HG03060 (cell line): ENCODE data around the gene SF3A2.
"Not testable (repeated sequence)": the region's sequence is repeated elsewhere in the genome, so short reads cannot be mapped to it uniquely, and the experiment has no call there.

Source experiments
- ATAC-seq: cut with Tn5 transposase; IDR thresholded peaks from one replicate; pipeline ENCODE4 v1.9.1; 2021; ENCODE audit warnings: low read depth, moderate number of reproducible peaks; ENCODE audit not compliant: unreplicated experiment

Gene SF3A2

DNA sequence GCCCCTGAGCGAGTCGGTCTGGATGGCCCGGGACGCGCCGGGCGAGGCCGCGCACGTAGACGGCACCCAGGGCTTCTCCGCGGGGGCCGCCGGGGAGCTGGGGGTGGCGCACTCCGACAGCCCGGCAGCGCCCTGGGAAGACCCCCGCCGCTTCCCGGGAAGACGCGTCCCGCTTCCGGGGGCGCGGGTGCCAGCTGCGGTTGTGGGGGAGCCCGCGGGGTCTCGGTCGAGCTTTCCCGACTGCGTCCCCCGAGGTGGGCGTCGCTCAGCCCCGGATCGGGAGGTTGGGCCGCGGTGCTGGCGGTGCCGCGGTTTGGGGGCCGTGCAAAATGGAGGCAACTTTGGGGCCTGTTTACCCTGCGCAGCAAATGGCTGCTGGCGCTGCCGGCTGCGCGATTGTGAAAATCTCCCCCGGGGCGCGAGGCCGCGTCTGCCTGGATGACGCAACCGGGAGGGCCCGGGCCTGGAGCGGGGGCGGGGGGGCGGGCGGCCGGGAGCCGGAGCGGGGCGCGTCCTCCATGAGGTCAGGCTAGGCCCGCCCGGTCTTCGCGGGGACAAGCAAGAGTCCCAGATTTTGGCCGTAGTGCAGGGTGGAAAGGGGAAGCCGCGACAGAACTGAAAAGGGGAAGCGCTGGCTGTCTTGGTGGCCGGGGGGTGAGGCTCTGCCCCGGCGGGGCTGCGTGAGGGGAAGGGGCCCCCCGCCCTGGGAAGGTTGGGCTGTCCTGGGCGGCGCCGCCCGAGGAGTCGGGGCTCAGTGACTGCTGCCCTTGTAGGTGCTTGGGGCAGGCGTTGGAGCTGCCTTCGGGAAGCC, 34.0 kb downstream of the SF3A2 start:
- no peak for ATAC-seq

DNA sequence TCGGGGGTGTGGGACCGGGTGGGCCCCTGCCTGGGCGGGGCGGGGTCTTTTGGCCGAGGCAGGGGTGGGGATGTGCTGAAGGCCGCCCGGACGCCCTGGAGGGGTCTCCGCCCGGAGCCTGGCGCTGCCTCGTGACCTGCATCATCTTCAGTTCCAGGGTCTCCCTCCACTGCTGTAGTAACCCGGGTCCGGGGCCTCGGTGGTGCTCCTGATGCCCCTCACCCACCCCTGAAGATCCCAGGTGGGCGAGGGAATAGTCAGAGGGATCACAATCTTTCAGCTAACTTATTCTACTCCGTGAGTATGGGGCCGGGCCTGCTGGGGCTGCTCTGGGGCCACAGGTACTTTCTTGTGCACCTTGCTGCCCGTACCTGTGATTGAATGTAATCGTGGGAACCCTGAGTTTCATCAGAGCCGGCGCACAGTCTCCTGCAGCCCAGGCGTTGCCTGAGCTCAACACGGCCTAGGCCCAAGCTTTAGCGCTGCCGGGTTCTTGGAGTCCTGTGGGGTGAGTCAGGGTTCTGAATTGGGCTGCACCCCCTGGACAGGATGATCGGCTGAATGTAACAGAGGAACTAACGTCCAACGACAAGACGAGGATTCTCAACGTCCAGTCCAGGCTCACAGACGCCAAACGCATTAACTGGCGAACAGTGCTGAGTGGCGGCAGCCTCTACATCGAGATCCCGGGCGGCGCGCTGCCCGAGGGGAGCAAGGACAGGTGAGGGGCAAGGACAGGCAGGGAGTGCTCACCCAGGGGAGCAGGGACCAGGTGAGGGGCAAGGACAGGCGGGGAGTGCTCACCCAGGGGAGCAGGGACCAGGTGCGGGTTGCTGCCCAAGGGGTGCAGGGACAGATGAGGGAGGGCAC, 34.8 kb downstream of the SF3A2 start:
- ATAC-seq = no peak

DNA sequence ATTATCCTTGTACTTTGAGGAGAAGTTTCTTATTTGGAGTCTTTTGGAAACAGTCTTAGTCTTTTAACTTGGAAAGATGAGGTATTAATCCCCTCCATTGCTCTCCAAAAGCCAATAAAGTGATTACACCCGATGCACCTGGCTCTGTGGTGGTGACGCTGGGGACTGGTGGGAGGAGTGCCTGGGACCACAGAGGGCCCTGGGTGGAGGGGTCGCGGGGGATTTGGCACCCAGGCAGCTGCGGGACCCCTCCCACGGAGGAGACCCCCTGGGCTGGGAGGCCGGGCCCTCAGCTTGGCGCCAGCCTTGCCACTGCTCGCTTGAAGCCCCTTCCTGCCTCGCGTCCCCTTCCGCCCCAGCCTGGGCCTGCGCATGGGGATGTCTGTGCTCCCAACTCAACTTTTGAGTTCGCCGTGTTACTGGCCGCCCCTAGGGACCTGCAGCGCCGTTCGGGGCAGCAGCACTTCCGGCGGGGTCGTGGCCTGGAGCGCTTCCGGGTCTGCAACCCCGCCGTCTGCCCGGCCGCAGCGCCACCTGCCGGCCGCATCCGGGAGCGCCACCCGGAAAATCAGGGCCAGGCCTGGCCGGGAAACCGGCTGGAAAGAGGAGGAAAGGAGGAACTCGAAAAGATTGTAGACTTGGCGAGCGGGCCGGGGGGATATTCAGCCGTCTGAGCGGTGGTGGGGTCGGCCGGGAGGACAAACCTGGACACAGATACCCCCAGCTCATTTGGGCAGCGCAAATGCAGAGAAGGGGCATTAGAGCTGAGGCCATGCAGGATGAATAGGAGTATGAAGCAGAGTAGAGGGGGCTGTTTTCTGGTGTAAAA, 36.9 kb downstream of the SF3A2 start:
- no peak for ATAC-seq

DNA sequence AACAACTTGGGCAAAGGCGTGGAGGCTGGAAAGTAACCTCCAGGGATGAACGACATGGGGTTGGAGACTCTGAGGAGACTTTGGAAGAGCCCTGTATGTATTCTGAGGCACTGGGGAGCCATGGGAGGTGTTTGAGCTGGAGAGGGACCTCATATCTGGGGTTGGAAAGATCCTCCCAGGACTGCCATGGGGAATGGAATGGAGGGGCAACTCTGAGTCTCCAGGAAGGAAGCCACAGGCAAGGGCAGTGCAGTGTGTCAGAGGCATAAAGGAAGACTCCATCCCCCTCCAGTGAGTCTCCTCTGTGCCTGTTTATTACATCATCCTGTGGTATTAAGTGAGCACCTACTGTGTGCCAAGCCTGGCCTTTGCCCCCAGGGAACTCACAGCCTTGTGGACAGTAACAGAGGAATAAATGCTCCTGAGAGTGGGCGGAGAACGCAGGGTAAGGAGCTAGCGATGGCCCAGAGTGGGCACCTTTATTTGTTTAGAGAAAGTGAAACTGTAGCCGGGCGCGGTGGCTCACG, 37.6 kb downstream of the SF3A2 start:
- no peak for ATAC-seq

DNA sequence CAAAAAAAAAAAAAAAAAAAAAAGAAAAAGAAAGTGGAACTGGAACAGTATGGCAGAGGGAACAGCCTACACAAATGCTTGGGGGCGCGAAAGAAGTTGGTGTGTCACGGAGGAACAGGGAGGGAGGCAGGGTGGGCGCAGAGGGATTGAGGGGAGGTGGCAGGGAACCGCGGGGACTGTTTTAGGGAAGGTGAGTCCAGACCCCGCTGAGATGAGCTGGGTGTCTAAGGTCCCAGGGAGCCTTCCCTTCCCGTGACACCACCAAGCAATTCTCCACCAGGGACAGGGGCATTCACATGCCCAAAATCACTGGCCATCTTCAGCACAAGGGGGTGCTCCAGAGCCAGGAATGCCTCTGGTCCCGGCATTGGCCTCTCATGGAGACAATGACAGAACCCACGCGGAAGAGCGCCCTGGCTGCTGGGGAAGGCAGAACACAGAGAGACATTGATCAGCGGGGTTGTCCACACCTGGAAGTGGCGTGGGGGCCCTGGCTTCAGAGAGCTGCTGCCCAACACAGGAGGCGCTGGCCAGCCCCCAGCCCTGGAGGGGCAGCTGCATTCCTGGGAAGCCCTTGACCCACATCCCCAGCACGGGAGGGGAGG, 38.4 kb downstream of the SF3A2 start:
- ATAC-seq = no peak

DNA sequence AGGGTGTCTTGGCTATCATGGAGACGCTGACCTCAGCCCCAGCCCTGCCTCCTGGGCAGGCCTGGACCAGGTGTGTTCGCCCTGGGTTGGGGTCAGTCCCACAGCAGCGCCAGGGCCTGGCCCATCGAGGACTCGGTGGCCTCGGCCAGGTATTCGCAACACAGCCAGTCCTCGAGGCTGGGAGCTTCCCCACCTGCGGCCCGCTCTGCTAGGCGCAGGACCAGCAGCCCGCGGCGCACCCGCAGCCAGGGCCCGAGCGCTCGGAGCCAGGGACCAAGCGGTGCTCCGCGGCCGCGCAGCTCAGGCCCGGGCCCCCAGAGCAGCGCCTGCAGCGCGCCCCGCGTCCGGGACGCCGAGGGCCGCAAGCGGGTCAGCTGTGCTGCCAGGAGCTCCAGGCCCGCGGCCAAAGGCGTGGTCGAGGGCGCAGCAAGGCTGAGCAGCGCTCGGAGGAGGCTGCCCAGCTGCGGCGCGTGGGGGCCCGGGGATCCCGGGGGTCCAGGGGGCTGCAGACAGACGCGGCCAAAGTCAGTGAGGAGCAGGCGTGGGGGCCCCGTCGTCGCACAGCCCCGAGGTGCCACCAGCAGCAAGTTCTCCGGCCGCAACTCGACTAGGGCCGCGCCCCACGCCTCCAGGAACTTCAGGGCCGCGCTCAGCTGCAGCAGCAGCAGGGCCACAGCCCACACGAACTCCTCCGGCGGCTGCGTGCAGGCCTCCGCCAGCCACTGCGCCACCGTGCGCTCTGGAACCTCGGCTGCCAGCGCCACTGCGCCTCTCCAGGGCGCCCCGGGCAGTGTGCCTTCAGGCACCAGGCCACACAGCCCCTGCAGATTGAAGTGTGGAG, 39.2 kb downstream of the SF3A2 start:
- no peak for ATAC-seq

DNA sequence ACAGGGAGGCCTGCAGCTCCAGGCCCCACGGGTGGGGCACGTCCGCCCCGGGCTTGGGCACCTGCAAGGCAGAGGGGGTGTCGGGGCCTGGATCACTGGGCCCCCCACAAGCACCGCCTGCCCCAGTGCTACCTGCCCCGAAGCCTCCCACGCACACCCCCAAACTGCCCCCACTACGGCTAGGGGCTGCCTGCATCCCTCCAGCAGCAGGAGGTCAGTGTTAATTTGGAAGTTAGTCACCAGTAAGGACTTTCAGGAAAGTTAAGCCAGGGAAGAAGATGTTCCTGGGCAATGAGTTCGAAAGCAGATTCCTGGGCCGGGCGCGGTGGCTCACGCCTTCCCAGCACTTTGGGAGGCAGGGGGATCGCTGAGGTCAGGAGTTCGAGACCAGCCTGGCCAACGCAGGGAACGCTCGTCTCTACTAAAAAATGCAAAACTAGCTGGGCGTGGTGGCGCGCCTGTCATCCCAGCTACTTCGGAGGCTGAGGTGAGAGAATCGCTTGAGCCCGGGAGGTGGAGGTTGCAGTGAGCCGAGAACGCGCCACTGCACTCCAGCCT, 39.9 kb downstream of the SF3A2 start:
- no peak for ATAC-seq

DNA sequence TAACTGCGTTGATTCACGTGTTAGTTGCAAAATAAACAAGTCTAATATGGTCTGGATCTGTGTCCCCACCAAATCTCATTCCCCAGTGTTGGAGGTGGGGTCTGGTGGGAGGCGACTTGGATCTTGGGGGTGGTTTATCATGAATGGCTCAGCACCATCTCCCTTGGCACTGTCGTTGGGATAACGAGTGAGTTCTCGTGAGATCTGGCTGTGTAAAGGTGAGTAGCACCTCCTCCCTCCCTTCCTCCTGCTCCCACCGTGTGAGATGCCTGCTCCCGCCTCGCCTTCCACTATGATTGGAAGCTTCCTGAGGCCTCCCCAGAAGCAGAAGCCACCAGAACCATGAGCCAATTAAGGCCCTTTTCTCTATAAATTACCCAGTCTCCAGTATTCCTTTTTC, 40.5 kb downstream of the SF3A2 start:
- ATAC-seq = no peak

DNA sequence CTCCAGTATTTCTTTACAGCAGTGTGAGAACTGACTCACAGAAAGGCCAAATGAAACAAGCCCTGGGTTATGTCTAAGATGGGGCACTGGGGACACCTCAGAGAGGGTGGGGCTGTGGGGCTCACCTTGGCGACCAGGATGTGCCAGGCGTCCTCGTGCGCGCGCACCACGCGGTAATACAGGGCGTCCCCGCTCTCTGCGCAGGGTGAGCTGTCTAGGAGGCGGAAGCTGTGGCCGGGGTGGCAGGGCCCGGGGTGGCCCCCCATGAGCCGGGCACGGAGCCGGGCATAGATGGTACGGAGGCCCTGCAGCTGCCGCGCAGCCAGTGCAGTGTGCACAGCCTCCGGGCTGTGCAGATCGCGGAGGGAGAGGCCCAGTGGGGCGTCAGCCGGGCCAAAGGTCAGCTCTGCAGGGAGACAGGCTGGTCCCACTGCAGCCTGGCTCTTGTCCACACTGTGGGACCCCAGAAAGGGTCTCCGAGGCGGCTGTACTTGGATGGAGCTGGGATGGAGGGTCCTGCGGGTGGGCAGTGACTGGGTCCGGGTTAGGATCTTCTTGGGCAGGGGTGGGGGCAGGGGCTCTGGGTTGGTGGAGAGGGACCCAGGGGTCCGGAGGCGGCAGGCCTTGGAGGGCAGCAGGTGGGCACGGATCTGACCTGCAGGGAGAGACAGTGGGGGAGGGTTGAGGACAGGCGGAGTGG, 42.0 kb downstream of the SF3A2 start:
- no peak for ATAC-seq

DNA sequence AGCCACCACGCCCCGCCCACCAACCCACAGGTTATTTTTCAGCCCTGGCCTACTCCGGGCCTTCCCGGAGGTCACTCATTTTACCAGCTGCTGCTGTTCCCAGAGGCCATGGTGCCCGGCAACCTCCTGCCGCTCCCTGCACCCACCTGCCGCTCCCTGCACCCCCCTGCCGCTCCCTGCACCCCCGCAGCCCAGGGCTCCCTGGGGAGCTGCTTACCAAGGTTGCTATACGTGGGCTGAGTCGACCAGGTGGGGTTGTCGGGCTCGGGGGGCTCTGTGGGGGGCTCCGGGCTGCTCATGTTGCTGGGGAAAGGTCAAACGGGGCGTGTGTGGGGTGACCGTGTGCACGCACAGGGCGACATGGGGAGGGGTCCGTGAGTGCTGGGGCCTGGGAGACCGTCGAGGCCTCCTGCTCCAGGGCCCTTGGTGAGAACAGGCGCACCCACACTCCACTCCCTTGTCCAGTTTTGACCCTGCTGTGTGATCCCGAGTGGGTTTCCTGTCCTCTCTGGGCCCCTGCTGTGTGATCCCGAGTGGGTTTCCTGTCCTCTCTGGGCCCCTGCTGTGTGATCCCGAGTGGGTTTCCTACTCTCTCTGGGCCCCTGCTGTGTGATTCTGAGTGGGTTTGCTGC, 44.1 kb downstream of the SF3A2 start:
- ATAC-seq = no peak

DNA sequence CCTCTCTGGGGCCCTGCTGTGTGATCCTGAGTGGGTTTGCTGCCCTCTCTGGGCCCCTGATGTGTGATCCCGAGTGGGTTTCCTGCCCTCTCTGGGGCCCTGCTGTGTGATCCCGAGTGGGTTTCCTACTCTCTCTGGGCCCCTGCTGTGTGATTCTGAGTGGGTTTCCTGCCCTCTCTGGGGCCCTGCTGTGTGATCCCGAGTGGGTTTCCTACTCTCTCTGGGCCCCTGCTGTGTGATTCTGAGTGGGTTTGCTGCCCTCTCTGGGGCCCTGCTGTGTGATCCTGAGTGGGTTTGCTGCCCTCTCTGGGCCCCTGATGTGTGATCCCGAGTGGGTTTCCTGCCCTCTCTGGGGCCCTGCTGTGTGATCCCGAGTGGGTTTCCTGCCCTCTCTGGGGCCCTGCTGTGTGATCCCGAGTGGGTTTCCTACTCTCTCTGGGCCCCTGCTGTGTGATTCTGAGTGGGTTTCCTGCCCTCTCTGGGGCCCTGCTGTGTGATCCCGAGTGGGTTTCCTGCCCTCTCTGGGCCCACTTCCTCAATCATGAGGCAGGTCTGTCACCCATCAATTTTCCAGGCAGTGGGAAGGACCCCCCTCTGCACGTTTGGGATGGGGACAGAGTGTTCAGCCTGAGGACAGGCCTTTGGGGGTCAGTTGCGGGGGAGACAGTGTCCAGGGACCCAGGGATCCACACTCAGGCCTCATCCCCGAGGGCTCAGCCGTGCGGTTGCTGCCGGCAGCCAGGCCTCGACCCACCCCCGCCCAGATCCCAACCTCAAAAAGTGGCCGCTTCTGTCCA, 44.8 kb downstream of the SF3A2 start:
- not testable (repeated sequence) for ATAC-seq

DNA sequence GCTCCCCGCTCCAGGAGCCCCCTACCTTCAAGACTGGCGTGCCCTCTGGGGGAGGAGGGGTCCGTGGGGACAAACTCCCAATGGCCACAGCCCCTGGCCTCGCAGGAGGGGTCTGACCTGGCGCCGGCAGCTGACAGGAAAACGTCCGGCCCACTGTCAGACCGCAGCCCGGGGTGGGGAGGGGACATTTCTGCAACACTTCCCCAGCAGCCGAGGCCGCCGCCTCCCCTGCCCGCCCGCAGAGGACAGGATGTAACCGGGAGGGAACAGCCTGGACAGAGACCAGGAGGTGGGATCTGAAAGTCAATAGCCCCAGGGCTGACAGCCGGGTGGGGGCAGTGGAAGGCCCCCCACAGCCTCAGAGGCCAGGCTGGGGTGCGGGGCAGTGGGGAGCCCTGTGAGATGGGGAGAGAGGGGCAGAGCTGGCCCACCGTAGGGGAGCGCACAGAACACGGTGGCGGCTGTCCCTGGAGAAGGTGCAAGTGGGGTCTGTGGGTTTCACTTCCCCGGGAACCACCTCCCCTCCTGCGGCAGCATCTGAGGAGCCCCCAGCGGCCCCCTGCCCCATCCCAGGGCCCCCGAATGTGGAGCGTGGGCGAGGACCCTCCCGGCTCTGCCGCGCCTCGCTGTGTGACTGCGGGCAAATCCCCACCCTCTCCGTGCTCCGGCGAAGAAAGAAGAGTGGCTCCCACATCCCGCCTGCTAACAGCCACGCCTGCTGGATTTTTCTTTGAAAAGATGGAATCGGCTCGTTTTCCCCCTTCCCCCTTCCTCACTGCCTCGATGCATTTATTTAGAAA, 45.6 kb downstream of the SF3A2 start, which contains the start of gene PEAK3:
TSS of gene PEAK3 (minus strand) at position 114 of the 800 bp plus-strand sequence. CDS start 1,244 bp downstream, outside the sequence.
- no peak for ATAC-seq

DNA sequence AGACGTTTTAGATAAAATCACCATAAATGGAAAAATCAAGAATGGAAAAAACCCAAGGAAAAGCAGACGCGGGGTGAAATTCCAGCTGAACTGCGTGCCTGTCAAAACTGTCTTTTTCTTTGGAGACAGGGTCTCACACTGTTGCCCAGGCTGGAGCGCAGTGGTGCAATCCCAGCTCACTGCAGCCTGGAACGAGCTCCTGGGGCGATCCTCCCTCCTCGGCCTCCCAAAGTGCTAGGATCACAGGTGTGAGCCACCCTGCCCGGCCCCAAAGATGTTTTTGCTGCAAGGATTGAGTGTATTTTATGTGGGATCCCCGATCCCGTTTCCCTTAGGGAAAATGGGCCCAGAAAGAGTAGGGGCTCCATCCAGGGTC, 46.2 kb downstream of the SF3A2 start:
- ATAC-seq = no peak

DNA sequence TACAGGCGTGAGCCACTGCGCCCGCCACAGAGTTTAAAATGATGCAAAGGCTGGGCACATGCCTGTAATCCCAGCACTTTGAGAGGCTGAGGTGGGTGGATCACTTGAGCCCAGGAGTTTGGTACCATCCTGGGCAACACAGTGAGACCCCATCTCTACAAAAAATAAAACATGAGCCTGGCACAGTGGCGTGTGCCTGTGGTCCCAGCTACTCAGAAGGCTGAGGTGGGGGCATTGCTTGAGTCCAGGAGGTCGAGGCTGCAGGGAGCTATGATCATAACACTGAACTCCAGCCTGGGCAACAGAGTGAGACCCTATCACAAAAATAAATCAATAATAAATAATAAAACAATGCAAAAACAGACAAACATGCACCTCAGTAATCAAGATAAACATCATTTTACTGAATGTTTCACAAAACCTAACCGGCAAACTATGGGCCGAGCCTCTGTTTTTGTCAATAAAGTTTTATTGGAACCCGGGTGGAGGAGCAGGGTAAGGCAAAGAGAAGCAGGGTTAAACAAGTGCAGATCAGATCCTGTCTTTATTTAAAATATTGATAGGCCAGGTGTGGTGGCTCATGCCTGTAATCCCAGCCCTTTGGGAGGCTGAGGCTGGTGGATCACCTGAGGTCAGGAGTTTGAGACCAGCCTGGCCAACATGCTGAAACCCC, 47.3 kb downstream of the SF3A2 start:
- no peak for ATAC-seq

DNA sequence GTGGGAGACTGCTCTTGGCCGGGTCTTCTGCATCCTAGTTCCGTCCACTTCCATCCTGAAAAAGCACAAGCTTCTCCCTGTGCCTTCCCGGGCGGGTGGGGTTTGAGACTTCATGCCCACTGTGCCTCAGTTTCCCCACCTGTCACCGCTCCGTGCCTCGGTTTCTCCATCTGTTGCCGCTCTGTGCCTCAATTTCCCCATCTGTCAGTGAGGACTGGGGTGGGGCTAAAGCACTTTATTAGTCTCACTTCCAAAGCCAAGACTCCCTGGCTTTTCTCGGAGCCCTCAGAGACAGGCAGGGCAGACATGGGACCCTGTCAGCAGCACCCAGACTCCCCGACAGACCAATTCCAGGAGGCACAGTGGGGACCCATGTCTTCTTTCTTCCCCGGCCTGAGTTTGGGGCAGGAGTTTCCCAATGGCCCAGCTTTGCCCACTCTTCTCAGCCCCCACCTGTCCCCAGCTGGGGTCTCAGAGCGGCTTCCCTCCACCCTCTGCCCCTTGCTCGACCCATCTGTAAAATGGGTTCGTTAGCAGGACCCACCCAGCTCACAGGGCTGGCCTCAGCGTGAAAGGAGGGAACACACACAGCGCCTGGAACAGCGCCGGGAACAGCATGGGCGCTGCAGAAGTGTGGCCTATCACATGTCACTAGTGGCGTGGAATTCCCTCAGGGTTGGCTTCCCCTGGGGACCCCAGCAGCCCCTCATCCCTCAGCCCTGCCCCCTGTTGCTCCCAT, 49.9 kb downstream of the SF3A2 start:
- no peak for ATAC-seq
